Measurements from ENCODE around the gene PIK3R1.
A peak's percentile ranks its signal among the peaks of the same experiment; 100 is the strongest.

Gene PIK3R1

GRCh38 chr5:68215898-68216244, 315 bp downstream of the PIK3R1 start:
- TF ChIP-seq CTCF (conservative IDR thresholded peaks at IDR 0.05; ENCODE audit: low read depth, low read length): no peak
- no peak for DNase-seq (ENCODE audit: low read depth)
- H3K4me3 ChIP-seq (ENCODE audit: low read length): peak overlapping the region; percentile 76

- peak overlapping the region; percentile 76 for H3K4me3 ChIP-seq (ENCODE audit: low read length)
- TF ChIP-seq CTCF (conservative IDR thresholded peaks at IDR 0.05; ENCODE audit: low read depth, low read length): no peak
- DNase-seq (ENCODE audit: low read depth): no peak
Observed at GRCh38 chr5:68216245-68217046, 890 bp downstream of the PIK3R1 start.

- H3K4me3 ChIP-seq (ENCODE audit: low read length): peak overlapping the region; percentile 76
- TF ChIP-seq CTCF (conservative IDR thresholded peaks at IDR 0.05; ENCODE audit: low read depth, low read length): no peak
- DNase-seq (ENCODE audit: low read depth): no peak
Observed at GRCh38 chr5:68217047-68217355, 1.4 kb downstream of the PIK3R1 start.

- TF ChIP-seq CTCF (conservative IDR thresholded peaks at IDR 0.05; ENCODE audit: low read depth, low read length): no peak
- no peak for DNase-seq (ENCODE audit: low read depth)
- H3K4me3 ChIP-seq (ENCODE audit: low read length): peak overlapping the region; percentile 76
Observed at GRCh38 chr5:68217528-68217927, 2.0 kb downstream of the PIK3R1 start.

- DNase-seq (ENCODE audit: low read depth): no peak
- TF ChIP-seq CTCF (conservative IDR thresholded peaks at IDR 0.05; ENCODE audit: low read depth, low read length): no peak
- H3K4me3 ChIP-seq (ENCODE audit: low read length): no peak overlapping the region
Observed at GRCh38 chr5:68219161-68219816, 3.7 kb downstream of the PIK3R1 start.

- no peak overlapping the region for H3K4me3 ChIP-seq (ENCODE audit: low read length)
- no peak for DNase-seq (ENCODE audit: low read depth)
- TF ChIP-seq CTCF (conservative IDR thresholded peaks at IDR 0.05; ENCODE audit: low read depth, low read length): no peak
Observed at GRCh38 chr5:68220260-68220659, 4.7 kb downstream of the PIK3R1 start.

- no peak for DNase-seq (ENCODE audit: low read depth)
- no peak overlapping the region for H3K4me3 ChIP-seq (ENCODE audit: low read length)
- TF ChIP-seq CTCF (conservative IDR thresholded peaks at IDR 0.05; ENCODE audit: low read depth, low read length): no peak
Observed at GRCh38 chr5:68220914-68221313, 5.4 kb downstream of the PIK3R1 start.
